H1 (cell line): ENCODE measurements around the gene COX14. TPM values are rescaled to one million over a fixed set of nuclear protein-coding genes. Genes with fewer than 3 reads are reported as not detected.

Experiments
- CTCF ChIA-PET: fragments of 300-600 bp; sonication (Branson Sonifier 250); formaldehyde crosslinking; loops from one replicate; lab custom pipeline; 2021; ENCODE audit not compliant: partially characterized antibody; lab: Charles Lee
- POLR2A ChIA-PET: fragments of 300-600 bp; sonication (Branson Sonifier 250); formaldehyde crosslinking; loops from one replicate; lab custom pipeline; 2021; ENCODE audit warnings: inconsistent platforms; ENCODE audit not compliant: partially characterized antibody; lab: Charles Lee
- DNase-seq, 2 experiments: peaks; one replicate each; pipeline versions ENCODE4 v3.0.0 to v3.0.0-alpha.2; 2010 to 2022; ENCODE audit warnings: low spot score in 2 of 2, low read depth in 1 of 2, mixed read lengths in 1 of 2
- FAIRE-seq: peaks from 2 replicates; lab custom pipeline; 2011; peaks lifted over from hg19 to GRCh38; lab: Jason Lieb, UNC
- H2AFZ ChIP-seq: 2 replicates; pipeline ENCODE4 v1.8.1; 2012; ENCODE audit warnings: low read length, inconsistent platforms
- H2AK5ac ChIP-seq: 2 replicates; pipeline ENCODE4 v1.6.1; 2013; ENCODE audit warnings: low read depth, low read length
- H2BK120ac ChIP-seq: replicated peaks from 2 replicates; pipeline ENCODE3; 2013; ENCODE audit warnings: low read depth, low read length, inconsistent platforms
- H2BK12ac ChIP-seq: 2 replicates; pipeline ENCODE4 v1.6.1; 2013; ENCODE audit warnings: low read depth, low read length
- H2BK15ac ChIP-seq: 2 replicates; pipeline ENCODE4 v1.6.1; 2013; ENCODE audit warnings: low read length
- H2BK20ac ChIP-seq: 2 replicates; pipeline ENCODE4 v1.6.1; 2013; ENCODE audit warnings: low read length
- H2BK5ac ChIP-seq: 2 replicates; pipeline ENCODE4 v1.6.1; 2013; ENCODE audit warnings: low read depth, low read length
- H3K14ac ChIP-seq: 2 replicates; pipeline ENCODE4 v1.6.1; 2013; ENCODE audit warnings: inconsistent platforms; ENCODE audit not compliant: insufficient read length
- H3K18ac ChIP-seq: 2 replicates; pipeline ENCODE4 v1.6.1; 2013; ENCODE audit warnings: low read length; ENCODE audit errors: extremely low read depth
- H3K23ac ChIP-seq: 2 replicates; pipeline ENCODE4 v1.6.1; 2013; ENCODE audit warnings: inconsistent platforms; ENCODE audit not compliant: insufficient read length
- H3K23me2 ChIP-seq: 2 replicates; pipeline ENCODE4 v1.6.1; 2013; ENCODE audit warnings: low read depth, low read length
- H3K27ac ChIP-seq: 2 replicates; pipeline ENCODE4 v1.6.1; 2011; ENCODE audit warnings: low read depth, low read length, inconsistent platforms
- H3K27me3 ChIP-seq, 4 experiments: replicated peaks in 1 of 4; 1 replicate in 1 of 4; 2 replicates in 3 of 4; pipeline versions ENCODE4 v1.6.1 to v1.8.1; 2011 to 2013; ENCODE audit warnings: low read length in 3 of 4, mild to moderate bottlenecking in 3 of 4, inconsistent platforms in 2 of 4, mixed read lengths in 2 of 4, moderate library complexity in 1 of 4; ENCODE audit not compliant: control insufficient read depth in 3 of 4, insufficient read depth in 3 of 4; ENCODE audit errors: extremely low read depth in 1 of 4
- H3K36me3 ChIP-seq, 4 experiments: 2 replicates each; pipeline versions ENCODE4 v1.6.1 to v1.8.1; 2011 to 2013; ENCODE audit warnings: mild to moderate bottlenecking in 4 of 4, low read length in 3 of 4, moderate library complexity in 2 of 4, control low read depth in 1 of 4, inconsistent platforms in 1 of 4; ENCODE audit not compliant: insufficient read depth in 4 of 4, control insufficient read depth in 2 of 4
- H3K4ac ChIP-seq: replicated peaks from 2 replicates; pipeline ENCODE3; 2013; ENCODE audit warnings: low read length, low read depth, mixed read lengths, inconsistent platforms; ENCODE audit not compliant: insufficient read length
- H3K4me1 ChIP-seq, 4 experiments: replicated peaks in 1 of 4; 1 replicate in 1 of 4; 2 replicates in 3 of 4; pipeline versions ENCODE4 v1.6.1 to v1.8.1; 2011 to 2013; ENCODE audit warnings: low read length in 3 of 4, inconsistent platforms in 2 of 4, mixed read lengths in 1 of 4; ENCODE audit not compliant: insufficient read depth in 4 of 4, control insufficient read depth in 3 of 4
- H3K4me2 ChIP-seq, 2 experiments: 2 replicates each; pipeline versions ENCODE4 v1.6.1 to v1.8.1; 2011 to 2013; ENCODE audit warnings: low read depth in 2 of 2, low read length in 2 of 2, control low read depth in 1 of 2, inconsistent platforms in 1 of 2, mild to moderate bottlenecking in 1 of 2; ENCODE audit not compliant: insufficient read depth in 1 of 2
- H3K4me3 ChIP-seq, 4 experiments: fragments of 200-600, 300-600 bp in 1 of 4; sonication (generic), shearing (Covaris generic), sonication (Bioruptor Twin) in 1 of 4; 2 replicates each; pipeline versions ENCODE4 v1.5.1 to v1.8.1; 2011 to 2016; ENCODE audit warnings: low read length in 4 of 4, low read depth in 3 of 4, control low read depth in 2 of 4, inconsistent platforms in 2 of 4, mild to moderate bottlenecking in 2 of 4, mixed read lengths in 1 of 4, moderate library complexity in 1 of 4; ENCODE audit not compliant: insufficient read depth in 2 of 4; ENCODE audit errors: extremely low read depth in 1 of 4
- H3K56ac ChIP-seq: replicated peaks from 2 replicates; pipeline ENCODE3; 2013; ENCODE audit warnings: low read depth, mild to moderate bottlenecking, mixed read lengths, low read length, inconsistent platforms; ENCODE audit not compliant: insufficient read length
- H3K79me1 ChIP-seq: 2 replicates; pipeline ENCODE4 v1.6.1; 2013; ENCODE audit warnings: low read depth, low read length, control low read depth
- H3K79me2 ChIP-seq, 2 experiments: 2 replicates each; pipeline versions ENCODE4 v1.6.1 to v1.8.1; 2012 to 2013; ENCODE audit warnings: low read length in 2 of 2, mild to moderate bottlenecking in 2 of 2, inconsistent platforms in 1 of 2; ENCODE audit not compliant: insufficient read depth in 2 of 2, control insufficient read depth in 1 of 2
- H3K9ac ChIP-seq, 4 experiments: replicated peaks in 1 of 4; 1 replicate in 1 of 4; 2 replicates in 3 of 4; pipeline versions ENCODE4 v1.6.1 to v1.8.1; 2011 to 2013; ENCODE audit warnings: low read depth in 3 of 4, low read length in 3 of 4, control low read depth in 2 of 4, mild to moderate bottlenecking in 2 of 4, moderate library complexity in 2 of 4, inconsistent platforms in 1 of 4; ENCODE audit errors: extremely low read depth in 1 of 4
- H3K9me3 ChIP-seq, 2 experiments: 2 replicates each; pipeline versions ENCODE4 v1.6.1 to v1.8.1; 2012 to 2013; ENCODE audit warnings: mild to moderate bottlenecking in 2 of 2, moderate library complexity in 2 of 2, control low read depth in 1 of 2, inconsistent platforms in 1 of 2, low read depth in 1 of 2, low read length in 1 of 2, mixed read lengths in 1 of 2; ENCODE audit not compliant: insufficient read depth in 2 of 2
- H4K20me1 ChIP-seq, 2 experiments: replicated peaks in 1 of 2; 2 replicates each; pipeline versions ENCODE3 to v1.8.1; 2011 to 2013; ENCODE audit warnings: inconsistent platforms in 2 of 2, low read length in 2 of 2, mild to moderate bottlenecking in 1 of 2; ENCODE audit not compliant: insufficient read depth in 2 of 2, control insufficient read depth in 1 of 2
- H4K5ac ChIP-seq: 2 replicates; pipeline ENCODE4 v1.6.1; 2013; ENCODE audit warnings: low read length, low read depth, mixed read lengths, inconsistent platforms; ENCODE audit not compliant: insufficient read length
- H4K8ac ChIP-seq: 2 replicates; pipeline ENCODE4 v1.8.0; 2013; ENCODE audit warnings: mild to moderate bottlenecking, moderate library complexity, low read length, inconsistent platforms; ENCODE audit not compliant: insufficient read depth; ENCODE audit errors: extremely low read depth
- H4K91ac ChIP-seq: replicated peaks from 2 replicates; pipeline ENCODE3; 2013; ENCODE audit warnings: low read length, mixed read lengths, inconsistent platforms; ENCODE audit not compliant: insufficient read length
- CHD2 ChIP-seq: IDR thresholded peaks from 2 replicates; pipeline ENCODE4 v1.6.1; 2012; ENCODE audit warnings: low read length, improper control_type of control experiment
- CREB1 ChIP-seq: IDR thresholded peaks from 2 replicates; pipeline ENCODE4 v1.6.1; 2012; ENCODE audit warnings: inconsistent platforms
- JUN ChIP-seq: IDR thresholded peaks from 2 replicates; pipeline ENCODE4 v1.6.1; 2011; ENCODE audit warnings: low read depth, mild to moderate bottlenecking, improper control_type of control experiment, low read length
- KDM1A ChIP-seq: fragments of 200-600, 300-600 bp; sonication (generic); IDR thresholded peaks from 2 replicates; pipeline ENCODE4 v1.7.1; 2016; ENCODE audit warnings: mild to moderate bottlenecking, low read length, borderline replicate concordance
- MAFK ChIP-seq: IDR thresholded peaks from 2 replicates; pipeline ENCODE4 v1.6.1; 2012; ENCODE audit warnings: low read depth, mild to moderate bottlenecking, improper control_type of control experiment, low read length
- NANOG ChIP-seq: IDR thresholded peaks from 2 replicates; pipeline ENCODE4 v1.6.1; 2011; ENCODE audit warnings: low read length, low read depth, mild to moderate bottlenecking, inconsistent platforms; ENCODE audit not compliant: insufficient read depth, poor library complexity, severe bottlenecking
- PHF8 ChIP-seq: fragments of 200-600 bp; sonication (generic); conservative IDR thresholded peaks from 2 replicates; pipeline ENCODE4 v1.7.1; 2012; ENCODE audit warnings: low read depth, mild to moderate bottlenecking, inconsistent platforms, low read length, moderate library complexity
- RNF2 ChIP-seq: fragments of 200-900, 300-1000 bp; sonication (generic); IDR thresholded peaks from 2 replicates; pipeline ENCODE4 v1.7.1; 2016; ENCODE audit warnings: borderline replicate concordance, low read depth, mild to moderate bottlenecking, antibody characterized with exemption, low read length; ENCODE audit not compliant: poor library complexity, severe bottlenecking; ENCODE audit errors: missing control alignments
- SIX5 ChIP-seq: IDR thresholded peaks from 2 replicates; pipeline ENCODE4 v1.6.1; 2011; ENCODE audit warnings: mild to moderate bottlenecking, low read depth, low read length
- SUZ12 ChIP-seq: fragments of 200-600 bp; sonication (generic); IDR thresholded peaks from 2 replicates; pipeline ENCODE4 v1.6.1; 2012; ENCODE audit warnings: mild to moderate bottlenecking, inconsistent platforms, low read length, moderate library complexity, mixed read lengths
- TEAD4 ChIP-seq: IDR thresholded peaks from 2 replicates; pipeline ENCODE4 v1.6.1; 2012; ENCODE audit warnings: low read depth, low read length, inconsistent platforms, mixed read lengths
- WGBS, 2 experiments: shearing (Covaris generic) in 1 of 2; methylation state at CpG; one replicate each; pipeline versions ENCODE4 v1.1.6 to v1.1.7; 2013 to 2015; ENCODE audit warnings: low lambda C conversion rate in 2 of 2, mixed read lengths in 2 of 2, inconsistent platforms in 1 of 2, low coverage in 1 of 2, missing lambda C conversion rate in 1 of 2; ENCODE audit not compliant: insufficient replicate concordance in 2 of 2, insufficient coverage in 1 of 2, insufficient read length in 1 of 2; ENCODE audit errors: extremely low coverage in 1 of 2, missing lambda C conversion rate in 1 of 2; 5-methylcytosine and 5-hydroxymethylcytosine counted together
- polyA plus RNA-seq, 7 experiments: library from polyadenylated mRNA; depleted of rRNA in 3 of 7; stranded (reverse) in 5 of 7; unstranded in 2 of 7; fragments of >200 nt in 5 of 7; fragments of 200-250 nt in 2 of 7; gene quantifications; 1 replicate in 5 of 7; 2 replicates in 1 of 7; 4 replicates in 1 of 7; pipeline versions ENCODE4 v1.2.1 to v1.2.3, GENCODE V29; 2011 to 2013; ENCODE audit warnings: missing spikeins in 2 of 7, mixed read lengths in 2 of 7
- total RNA-seq: library from RNA; stranded (reverse); fragmentation: NEBNext Ultra II Directional; extraction: Animal tissue kit (Norgen Biotek cat#: 25700); gene quantifications from 2 replicates; pipeline ENCODE4 v1.2.1, GENCODE V29; 2021

The COX14 gene
- total and polyA plus RNA-seq, 2 of the 8 experiments (the other 6 are each of a cell fraction or from before 2014, with no cell fraction given), result 40.1 to 102 TPM

DNA sequence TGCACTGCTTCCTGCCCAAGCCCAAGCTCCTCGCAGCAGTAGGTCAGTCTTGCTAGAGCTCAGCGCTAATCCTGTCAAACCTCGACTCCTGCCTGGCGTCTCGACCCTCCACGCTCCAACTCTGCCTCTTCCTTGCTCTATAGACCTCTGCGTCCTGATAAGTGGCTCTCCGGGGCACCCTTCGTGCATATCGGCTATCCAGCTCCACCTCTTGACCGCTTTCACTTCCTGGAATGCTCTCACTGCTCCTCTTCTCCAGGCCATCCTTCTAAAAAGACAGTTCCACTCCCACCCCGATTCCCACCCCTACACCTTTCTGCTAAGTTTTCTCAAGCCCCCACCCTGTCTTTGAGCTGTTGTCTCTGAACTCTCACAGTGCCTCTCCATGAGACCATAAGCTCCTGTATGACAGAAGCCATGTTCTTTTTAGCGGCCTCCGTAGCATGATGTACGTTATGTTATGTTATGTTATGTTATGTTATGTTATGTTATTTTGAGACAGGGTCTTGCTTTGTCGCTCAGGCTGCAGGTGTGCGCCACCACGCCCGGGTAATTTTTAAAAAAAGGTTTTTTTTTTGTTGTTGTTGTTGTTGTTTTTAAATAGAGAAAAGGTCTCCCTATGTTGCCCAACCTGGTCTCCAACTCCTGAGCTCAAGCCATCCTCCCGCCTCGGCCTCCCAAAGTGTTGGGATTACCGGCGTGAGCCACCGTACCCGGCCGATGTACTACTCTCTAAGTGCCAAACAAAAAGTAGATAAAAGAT is 601 bp downstream of the COX14 start:
- peaks cover 0 to 13% of the 10 kb centered on the region in 2 experiments; a peak in 2 of 4 replicates for H3K79me2 ChIP-seq
- H3K23ac ChIP-seq, result no peak overlapping the region
- H2BK20ac ChIP-seq, result no peak overlapping the region
- H3K14ac ChIP-seq, result no peak overlapping the region
- H3K27ac ChIP-seq, result peak overlapping the region; percentile 74
- peak overlapping the region; percentile 87 for H2BK5ac ChIP-seq
- H4K5ac ChIP-seq, result peak overlapping the region; percentile 8
- H4K20me1 ChIP-seq, result peaks cover 0 to 2% of the 10 kb centered on the region in 2 experiments
- DNase-seq (peak in 1 of 2 experiments; percentile 13), FAIRE-seq (no peak)
- peak overlapping the region; percentile 35; the same call in 1 of the 2 replicates for H2BK12ac ChIP-seq
- H2AK5ac ChIP-seq, result no peak overlapping the region
- no peak overlapping the region for H3K18ac ChIP-seq
- H3K79me1 ChIP-seq, result no peaks in the 10 kb centered on the region; the same call in 1 of the 2 replicates
- H3K9me3 ChIP-seq, result no peaks in the 10 kb centered on the region
- H2BK15ac ChIP-seq, result 0 out of 2 replicates have a peak overlapping the region, but pooled peaks have one; percentile 13
- WGBS, 2 experiments, result 41% methylated on average over 24 of the region's 26 CpGs; no CpG with 5 or more reads in 1 of the 2 experiments
- no peaks in the 10 kb centered on the region for H3K36me3 ChIP-seq
- peak overlapping the region; percentile 81 for H3K4ac ChIP-seq
- peaks cover 10 to 15% (median 12%) of the 10 kb centered on the region in 4 experiments for H3K4me1 ChIP-seq
- H3K27me3 ChIP-seq, result no peaks in the 10 kb centered on the region
- no peak overlapping the region for H2BK120ac ChIP-seq
- POLR2A ChIA-PET, result interaction anchor here (0.6 to 27.1 kb wide), 13 partner anchors 9 to 588 kb away, joined by 3 to 457 read pairs (median 6); partner anchors contain the start of genes CERS5, GPD1 and SMARCD1
- 0 out of 2 replicates have a peak overlapping the region, but pooled peaks have one; percentile 90 for H4K8ac ChIP-seq
- H3K4me3 ChIP-seq, result peak overlapping the region; percentile 67 to 96 (median 88)
- CTCF ChIA-PET, result interaction anchor here (0.6 to 32.9 kb wide), 19 partner anchors 10 to 1808 kb away, joined by 3 to 625 read pairs (median 5); partner anchors contain the start of genes GPD1 and SMARCD1
- peak overlapping the region; percentile 62 for H3K56ac ChIP-seq
- H3K4me2 ChIP-seq, result peak overlapping the region; percentile 71 to 89
- H2AFZ ChIP-seq, result peak overlapping the region; percentile 79
- peak overlapping the region; percentile 51 to 88 (median 76) for H3K9ac ChIP-seq
- peaks cover 8% of the 10 kb centered on the region for H3K23me2 ChIP-seq
- peak overlapping the region; percentile 76 for H4K91ac ChIP-seq
- TF ChIP-seq MAFK (no peak), SIX5 (no peak), NANOG (no peak), TEAD4 (no peak), PHF8 (no peak; the same call in 1 of the 2 replicates), CHD2 (no peak), KDM1A (no peak), RNF2 (no peak), SUZ12 (no peak), CREB1 (no peak), JUN (no peak)
